ENCODE data around the gene NOP14. TPM values are rescaled to one million over a fixed set of nuclear protein-coding genes. Genes with fewer than 3 reads are reported as not detected.
"Not testable (repeated sequence)": the region's sequence is repeated elsewhere in the genome, so short reads cannot be mapped to it uniquely, and the experiment has no call there.

Gene NOP14
- total and polyA plus RNA-seq, 2 donors (not counting 1 experiment from before 2014, with no cell fraction given), result 9.1 to 30.4 TPM

- peaks cover 27% of the 10 kb centered on the region for H3K4me1 Mint-ChIP-seq
- intact Hi-C loops (cut with micrococcal nuclease), result no loop called here
- Histone ChIP-seq H3K27ac (ENCODE audit: low read length in 2 of 2) (no peak overlapping the region), H4K20me1 (ENCODE audit: control insufficient read depth, insufficient read depth, low read length, poor library complexity, severe bottlenecking) (peaks cover 77% of the 10 kb centered on the region), H3K79me2 (ENCODE audit: control insufficient read depth, insufficient read depth, low read length) (peaks cover 49% of the 10 kb centered on the region), H2AFZ (ENCODE audit: insufficient read depth, low read depth, low read length, poor library complexity, severe bottlenecking) (no peak overlapping the region), H3K4me3 (ENCODE audit: control extremely low read depth in 1 of 5, extremely low read depth in 1 of 5, insufficient read depth in 1 of 5, low read depth in 2 of 5, low read length in 4 of 5) (no peak overlapping the region), H3K36me3 (replicated peaks in 1 of 2; ENCODE audit: control extremely low read depth in 1 of 2, control insufficient read depth in 1 of 2, extremely low read depth in 1 of 2, insufficient read depth in 2 of 2, low read length in 1 of 2) (peaks cover 2 to 51% of the 10 kb centered on the region in 2 experiments), H3K4me1 (ENCODE audit: control insufficient read depth in 2 of 2, insufficient read depth in 2 of 2, low read length in 2 of 2) (peaks cover 13 to 16% of the 10 kb centered on the region in 2 donors), H3K27me3 (replicated peaks in 1 of 4; ENCODE audit: control extremely low read depth in 1 of 4, control insufficient read depth in 3 of 4, insufficient read depth in 4 of 4, low read length in 3 of 4) (no peaks in the 10 kb centered on the region), H3K9ac (ENCODE audit: low read length) (no peak overlapping the region), H3K9me3 (ENCODE audit: control extremely low read depth in 1 of 3, control insufficient read depth in 2 of 3, insufficient read depth in 1 of 3, low read length in 2 of 3) (peaks cover 0 to 6% (median 0%) of the 10 kb centered on the region in 3 donors), H3K4me2 (replicated peaks; ENCODE audit: low read depth, low read length, poor library complexity, severe bottlenecking) (no peak overlapping the region)
- no peaks in the 10 kb centered on the region for H3K9me3 Mint-ChIP-seq (ENCODE audit: insufficient read depth)
- POLR2A ChIA-PET, result no interaction called here
- no peak overlapping the region for H3K4me3 Mint-ChIP-seq
- DNase-seq (no peak), ATAC-seq (ENCODE audit: low read depth) (no peak)
- whole genome bisulfite sequencing (ENCODE audit: insufficient coverage), result 81% methylated on average over 6 of the region's 9 CpGs
- CTCF ChIA-PET, result interaction anchor here (1.0 kb wide), 1 partner anchor 8 kb away, joined by 4 read pairs; no protein-coding TSS in a partner anchor
- no peak for TF ChIP-seq EZH2 (IDR thresholded peaks at IDR 0.05; ENCODE audit: borderline replicate concordance, insufficient read depth, low read depth, low read length, poor library complexity, severe bottlenecking)
- no peak for TF ChIP-seq CTCF (IDR thresholded peaks at IDR 0.05)
- H3K27ac Mint-ChIP-seq, result no peak overlapping the region
- H3K27me3 Mint-ChIP-seq, result no peaks in the 10 kb centered on the region
Measured at GRCh38 chr4:2958446-2958845, 4.8 kb downstream of the NOP14 start.

- H3K9me3 ChIP-seq (ENCODE audit: control extremely low read depth in 1 of 3, control insufficient read depth in 2 of 3, insufficient read depth in 1 of 3, low read length in 2 of 3); H3K4me2 ChIP-seq (replicated peaks; ENCODE audit: low read depth, low read length, poor library complexity, severe bottlenecking); DNase-seq; H3K27me3 ChIP-seq (replicated peaks in 1 of 4; ENCODE audit: control extremely low read depth in 1 of 4, control insufficient read depth in 3 of 4, insufficient read depth in 4 of 4, low read length in 3 of 4); H3K4me3 Mint-ChIP-seq; H3K27ac Mint-ChIP-seq; ATAC-seq (ENCODE audit: low read depth); intact Hi-C loops (cut with micrococcal nuclease); H3K27me3 Mint-ChIP-seq; H3K9me3 Mint-ChIP-seq (ENCODE audit: insufficient read depth); H2AFZ ChIP-seq (ENCODE audit: insufficient read depth, low read depth, low read length, poor library complexity, severe bottlenecking); H3K4me1 ChIP-seq (ENCODE audit: control insufficient read depth in 2 of 2, insufficient read depth in 2 of 2, low read length in 2 of 2); H3K9ac ChIP-seq (ENCODE audit: low read length); H3K4me3 ChIP-seq (ENCODE audit: control extremely low read depth in 1 of 5, extremely low read depth in 1 of 5, insufficient read depth in 1 of 5, low read depth in 2 of 5, low read length in 4 of 5): not testable (repeated sequence)
- Histone ChIP-seq H3K79me2 (ENCODE audit: control insufficient read depth, insufficient read depth, low read length) (peaks cover 30% of the 10 kb centered on the region), H3K36me3 (replicated peaks in 1 of 2; ENCODE audit: control extremely low read depth in 1 of 2, control insufficient read depth in 1 of 2, extremely low read depth in 1 of 2, insufficient read depth in 2 of 2, low read length in 1 of 2) (peaks cover 2 to 73% of the 10 kb centered on the region in 2 experiments), H3K27ac (ENCODE audit: low read length in 2 of 2) (peak overlapping the region in 1 of 2 donors; percentile 13), H4K20me1 (ENCODE audit: control insufficient read depth, insufficient read depth, low read length, poor library complexity, severe bottlenecking) (peaks cover 59% of the 10 kb centered on the region)
- TF ChIP-seq CTCF (IDR thresholded peaks at IDR 0.05), result peak; percentile 53
- H3K4me1 Mint-ChIP-seq, result peaks cover 16% of the 10 kb centered on the region
- ChIA-PET POLR2A (interaction anchor here (0.6 kb wide), 1 partner anchor 357 kb away, joined by 3 read pairs; no protein-coding TSS in a partner anchor), CTCF (interaction anchor here (0.6 to 2.2 kb wide), 4 partner anchors 44 to 195 kb away, joined by 3 to 6 read pairs (median 4); no protein-coding TSS in a partner anchor)
- WGBS (ENCODE audit: insufficient coverage), result 99% methylated on average over 15 of the region's 44 CpGs
Measured at GRCh38 chr4:2955186-2956044, 7.8 kb downstream of the NOP14 start.
